GM19468 (cell line): Measurements from ENCODE around the gene GPR135.

ENCODE experiments used
- ATAC-seq: cut with Tn5 transposase; IDR thresholded peaks from one replicate; pipeline ENCODE4 v1.9.1; 2021; ENCODE audit warnings: mild to moderate bottlenecking, moderate library complexity, moderate number of reproducible peaks; ENCODE audit not compliant: unreplicated experiment; ENCODE audit errors: extremely low read depth

GPR135 gene

DNA sequence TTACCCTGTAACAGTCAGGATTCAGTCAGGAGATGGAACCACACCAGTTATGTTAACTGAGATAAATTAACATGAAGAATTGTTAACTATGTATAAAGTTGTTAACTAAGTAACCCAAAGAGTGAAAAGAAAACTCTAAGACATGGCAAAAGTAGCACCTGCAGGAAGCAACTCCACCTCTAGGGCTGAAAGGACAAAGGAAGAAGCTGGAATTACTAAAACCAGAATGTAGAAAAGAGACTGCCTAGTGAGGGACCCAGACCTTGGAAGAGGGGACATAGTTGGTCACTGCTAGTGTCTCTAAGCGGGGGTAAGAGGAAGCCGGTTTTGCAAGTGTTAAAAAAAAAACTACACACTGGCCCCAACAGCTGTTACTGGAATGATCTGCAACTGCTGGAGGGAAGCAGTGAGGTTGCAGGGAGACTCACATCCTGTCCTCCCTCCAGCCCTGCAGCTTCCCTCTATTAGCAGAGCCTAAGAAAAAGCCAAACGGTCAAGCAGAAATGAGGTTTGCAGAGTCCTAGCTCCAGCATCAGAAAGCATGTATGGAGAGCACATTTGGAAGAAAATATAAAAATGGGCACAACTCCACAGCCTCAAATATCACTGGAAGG is 39.8 kb downstream of the GPR135 start:
- ATAC-seq, result no peak

DNA sequence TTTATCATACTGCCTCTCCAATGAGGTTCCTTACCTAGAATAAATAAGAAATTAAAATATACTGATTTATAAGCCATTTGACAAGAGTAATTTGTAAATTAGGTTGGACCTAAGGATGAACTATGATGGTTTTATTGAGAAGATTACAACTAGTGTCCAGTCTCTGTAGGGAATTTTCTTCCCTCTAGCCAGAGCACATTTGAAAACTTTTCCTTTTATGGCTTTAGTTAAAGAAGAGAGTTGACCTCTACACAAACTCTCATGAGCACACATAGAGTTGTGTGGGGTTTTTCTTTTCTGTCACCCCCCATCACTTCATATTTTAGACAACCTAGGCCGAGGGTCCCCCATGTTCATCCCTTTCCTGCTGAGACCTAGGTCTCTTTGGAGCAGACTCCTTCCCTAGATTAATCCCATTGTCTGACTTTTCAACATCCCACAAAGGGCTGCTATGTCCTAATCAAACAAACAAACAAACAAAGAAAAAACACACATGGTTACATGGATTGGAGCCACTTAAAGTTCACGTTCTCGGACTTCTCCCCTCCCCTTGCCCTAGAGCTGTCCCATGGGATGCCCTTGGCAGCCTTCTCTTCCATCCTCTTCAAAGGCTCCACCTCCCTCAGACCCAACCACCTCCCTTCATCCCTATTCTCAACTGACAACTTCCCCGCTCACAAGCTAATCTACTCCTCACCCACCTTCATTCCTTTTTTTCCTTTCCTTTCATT is 40.7 kb downstream of the GPR135 start:
- no peak for ATAC-seq

DNA sequence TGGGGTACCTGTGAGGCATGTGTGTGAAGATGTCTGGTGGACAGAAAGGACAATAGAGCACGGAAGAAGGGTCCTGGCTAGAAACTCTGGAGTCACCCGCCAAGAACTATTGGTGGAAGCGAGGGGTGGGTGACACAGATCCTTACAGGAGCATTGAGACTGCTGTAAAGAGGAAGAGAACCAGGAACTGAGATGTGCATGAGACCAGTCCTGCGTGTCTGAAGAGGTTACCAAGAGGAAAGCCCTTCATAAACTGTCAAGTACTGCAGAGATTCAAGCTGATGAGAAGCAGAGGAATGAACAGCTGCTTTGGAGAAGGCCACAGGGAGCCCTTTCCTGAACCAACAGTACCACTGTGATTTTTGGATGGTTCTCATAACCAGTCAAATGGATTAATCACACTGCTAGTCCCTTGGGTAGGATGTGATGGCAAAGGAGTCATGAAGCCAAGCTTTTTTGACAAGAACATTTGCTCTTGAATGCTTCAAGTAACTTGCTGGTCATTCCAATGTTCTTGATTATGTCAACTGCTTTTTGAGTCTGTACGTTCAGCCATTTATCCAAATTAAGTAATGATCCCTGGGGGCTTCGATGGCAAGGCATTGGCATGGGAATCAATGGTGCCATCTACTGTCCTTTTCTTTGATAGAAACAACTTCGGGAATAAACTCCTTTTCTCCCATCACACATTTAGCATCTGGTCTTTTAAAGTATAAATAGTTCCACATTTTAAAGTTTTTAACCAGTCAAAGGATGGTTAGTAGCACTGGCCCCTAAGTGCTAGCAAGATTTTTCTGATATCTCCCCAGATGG is 42.9 kb downstream of the GPR135 start:
- ATAC-seq, result no peak

DNA sequence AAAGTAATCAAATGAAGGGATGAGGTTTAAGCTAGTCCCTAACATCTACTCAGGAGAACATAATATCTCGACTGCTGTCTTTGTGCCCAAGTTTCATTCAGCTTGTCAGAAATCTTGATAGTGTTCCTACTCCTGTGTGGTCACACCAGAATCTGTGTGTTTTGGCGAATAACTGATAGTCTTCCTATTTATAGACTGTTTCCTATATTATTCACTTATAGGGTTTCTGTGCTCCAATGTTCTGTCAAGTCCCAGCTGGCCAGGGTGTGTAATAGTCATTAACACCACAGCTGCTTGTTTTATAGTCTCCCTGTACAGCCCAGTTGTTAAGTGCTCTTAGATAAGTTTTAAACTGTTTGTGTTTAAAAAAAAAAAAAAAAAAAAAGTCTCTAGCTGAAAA is 45.9 kb downstream of the GPR135 start:
- no peak for ATAC-seq

DNA sequence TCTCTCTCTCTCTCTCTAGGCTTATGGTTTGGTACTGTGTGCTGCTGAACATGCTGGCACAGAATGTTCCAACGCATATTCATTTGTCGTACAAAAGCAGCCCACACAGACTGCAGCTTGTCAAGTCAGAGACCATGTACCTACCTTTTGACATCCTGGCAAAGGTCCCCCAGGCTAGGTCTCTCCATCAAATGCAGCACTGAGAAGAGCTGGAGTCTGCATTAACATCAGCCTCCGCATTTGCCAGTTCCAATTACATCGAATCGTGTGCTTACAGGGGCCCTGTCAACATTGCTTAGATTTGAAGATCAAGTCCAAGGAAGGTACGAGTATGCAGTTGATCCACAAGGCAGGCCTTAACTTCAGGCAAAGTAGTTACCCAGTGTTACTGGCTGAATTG is 47.9 kb downstream of the GPR135 start:
- no peak for ATAC-seq

DNA sequence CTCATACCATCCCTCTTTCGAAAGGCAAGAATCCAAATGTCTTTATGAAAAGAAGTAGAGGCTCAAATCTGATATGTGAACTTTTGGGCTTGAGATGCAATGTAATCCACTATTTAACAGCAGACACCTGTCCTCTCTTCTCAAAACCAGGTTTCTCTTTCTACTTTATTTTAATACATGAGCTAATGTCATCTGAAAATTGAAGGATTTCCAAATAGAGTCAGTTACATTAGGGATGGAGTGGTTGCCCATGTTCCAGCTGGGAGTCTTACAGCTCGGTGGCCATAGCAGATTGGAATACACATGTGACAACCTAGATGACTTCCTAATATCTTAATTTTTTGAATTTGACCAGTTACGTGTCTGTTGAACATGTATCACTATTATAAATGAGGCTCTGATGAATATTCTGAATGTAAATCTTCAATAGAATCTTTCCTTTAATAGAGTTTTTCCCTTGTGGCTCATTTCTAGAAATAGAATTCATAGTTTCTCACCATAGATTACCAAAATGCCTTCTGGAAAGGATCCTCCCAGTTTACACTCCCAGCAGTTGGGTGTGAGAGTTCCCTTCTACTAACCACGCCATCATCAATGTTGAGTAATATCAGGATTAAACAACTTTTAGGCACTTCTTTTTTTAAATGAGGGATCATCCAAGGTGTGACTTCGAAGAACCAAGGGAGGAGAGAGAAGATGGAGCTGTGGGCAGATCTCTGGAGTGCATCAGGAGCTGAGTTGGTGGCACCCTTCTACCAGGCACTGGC is 49.2 kb downstream of the GPR135 start:
- no peak for ATAC-seq
